MM.1S (cell line): ENCODE results near the gene RNASE8.

ENCODE experiments used
- CTCF ChIP-seq: fragments of 300-600 bp; sonication (generic); IDR thresholded peaks from 2 replicates; pipeline ENCODE4 v1.5.1; 2016; ENCODE audit warnings: antibody characterized with exemption, low read length, mixed read lengths
- EZH2 ChIP-seq: fragments of 300-600 bp; sonication (generic); optimal IDR thresholded peaks from 2 replicates; pipeline ENCODE3; 2017; ENCODE audit warnings: low read depth, mild to moderate bottlenecking, antibody characterized with exemption, low read length, mixed read lengths
- EZH2phosphoT487 ChIP-seq: fragments of 300-600 bp; sonication (generic); IDR thresholded peaks from 2 replicates; pipeline ENCODE4 v1.6.1; 2018; ENCODE audit warnings: antibody characterized with exemption, low read length

- TF ChIP-seq CTCF (no peak), EZH2phosphoT487 (no peak), EZH2 (no peak)
Observed at GRCh38 chr14:21100931-21101330, 43.3 kb downstream of the RNASE8 start, which contains the start of gene TMEM253.
